ENCODE data around the gene APBA1.
"Not testable (repeated sequence)": the region's sequence is repeated elsewhere in the genome, so short reads cannot be mapped to it uniquely, and the experiment has no call there.

Gene APBA1

DNA sequence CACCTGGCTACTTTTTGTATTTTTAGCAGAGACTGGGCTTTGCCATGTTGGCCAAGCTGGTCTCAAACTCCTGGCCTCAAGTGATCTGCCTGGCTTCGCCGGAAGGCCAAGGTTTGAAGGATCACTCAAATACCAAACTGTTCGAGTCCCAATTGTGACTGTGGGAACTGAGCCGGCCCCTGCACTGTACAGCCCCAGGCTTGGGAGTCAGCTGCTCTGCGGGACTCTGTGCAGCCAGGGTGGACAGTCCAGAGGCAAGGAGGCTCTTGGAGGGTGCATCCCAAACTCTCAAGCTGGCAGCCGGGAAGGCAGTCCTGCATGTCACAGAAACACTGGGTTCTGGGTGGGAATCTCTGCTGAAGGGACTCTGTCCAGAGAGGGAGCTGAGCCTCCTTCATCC lies 238.2 kb downstream of the APBA1 start:
- no peak for DNase-seq

- no peak for DNase-seq
Measured at GRCh38 chr9:69433392-69433791, 238.8 kb downstream of the APBA1 start.

GRCh38 chr9:69432623-69433022 lies 239.5 kb downstream of the APBA1 start:
- no peak for DNase-seq

DNA sequence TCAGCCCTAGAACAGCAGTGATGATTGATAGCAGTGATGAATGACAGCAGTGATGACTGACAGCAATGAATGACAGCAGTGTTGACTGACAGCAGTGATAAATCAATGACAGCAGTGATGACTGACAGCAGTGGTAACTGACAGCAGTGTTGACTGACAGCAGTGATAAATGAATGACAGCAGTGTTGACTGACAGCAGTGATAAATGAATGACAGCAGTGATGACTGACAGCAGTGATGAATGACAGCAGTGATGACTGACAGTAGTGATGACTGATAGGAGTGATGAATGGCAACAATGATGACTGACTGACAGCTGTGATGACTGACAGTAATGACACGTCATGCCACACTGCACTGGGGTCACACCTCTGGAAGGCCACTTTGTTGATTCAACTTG lies 240.4 kb downstream of the APBA1 start:
- DNase-seq, result no peak

DNA sequence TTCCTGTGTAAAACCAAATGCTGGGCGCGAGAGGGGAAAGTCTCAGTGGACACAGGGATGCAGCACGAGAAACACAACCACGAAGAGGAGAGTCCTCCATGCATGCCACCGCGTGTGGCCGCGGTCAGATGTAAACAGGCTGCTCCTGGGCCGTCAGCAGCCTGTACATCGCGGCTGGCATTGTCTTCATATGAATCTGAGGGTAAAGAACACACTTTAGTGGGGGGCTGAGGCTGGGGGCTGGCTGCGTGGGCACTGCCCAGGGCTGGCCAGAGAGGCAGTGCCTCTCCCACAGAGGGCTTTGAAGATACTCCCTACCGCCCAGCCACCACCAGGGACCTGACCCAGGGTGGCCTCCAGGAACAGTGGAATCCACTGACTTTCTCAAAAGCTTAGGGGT lies 241.0 kb downstream of the APBA1 start:
- no peak for DNase-seq

DNA sequence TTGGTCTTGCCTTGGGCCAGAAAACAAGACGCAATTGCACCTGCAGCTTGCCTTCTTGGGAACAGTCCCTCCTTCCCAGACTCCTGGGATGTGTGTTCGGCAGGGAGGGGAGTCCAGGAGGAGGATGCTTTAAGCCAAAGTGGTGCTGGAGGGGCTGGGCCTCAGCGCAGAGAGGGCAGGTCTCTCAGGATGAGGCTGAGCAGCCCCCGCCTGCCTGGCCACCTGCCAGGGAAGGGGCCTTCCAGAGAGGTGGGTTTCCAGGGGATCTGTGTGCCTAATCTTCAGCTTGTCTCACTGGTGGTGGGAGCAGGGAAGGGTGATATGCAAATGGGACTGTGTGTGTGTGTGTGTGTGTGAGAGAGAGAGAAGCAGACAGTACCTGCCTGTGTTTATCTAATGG lies 242.0 kb downstream of the APBA1 start:
- no peak for DNase-seq

DNA sequence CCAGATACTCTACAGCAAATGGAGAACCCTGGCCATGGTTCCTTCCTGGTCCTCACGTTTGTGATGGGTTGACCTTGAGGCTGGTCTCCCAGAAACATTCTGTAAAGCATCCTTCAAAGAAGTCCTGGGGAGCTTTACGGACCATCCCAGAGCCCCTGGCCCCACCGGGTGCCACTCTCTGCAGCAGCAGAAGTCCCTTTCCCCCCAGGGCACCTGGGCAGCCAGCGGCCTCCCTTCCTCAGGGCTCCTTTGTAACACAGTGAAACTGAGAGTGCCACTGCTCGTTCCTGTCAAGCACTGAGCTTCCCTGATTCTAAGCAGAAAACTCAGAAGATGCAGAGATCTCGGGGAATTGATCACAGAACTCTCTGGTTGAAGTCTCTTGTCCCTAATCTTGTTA lies 242.9 kb downstream of the APBA1 start:
- no peak for DNase-seq

DNA sequence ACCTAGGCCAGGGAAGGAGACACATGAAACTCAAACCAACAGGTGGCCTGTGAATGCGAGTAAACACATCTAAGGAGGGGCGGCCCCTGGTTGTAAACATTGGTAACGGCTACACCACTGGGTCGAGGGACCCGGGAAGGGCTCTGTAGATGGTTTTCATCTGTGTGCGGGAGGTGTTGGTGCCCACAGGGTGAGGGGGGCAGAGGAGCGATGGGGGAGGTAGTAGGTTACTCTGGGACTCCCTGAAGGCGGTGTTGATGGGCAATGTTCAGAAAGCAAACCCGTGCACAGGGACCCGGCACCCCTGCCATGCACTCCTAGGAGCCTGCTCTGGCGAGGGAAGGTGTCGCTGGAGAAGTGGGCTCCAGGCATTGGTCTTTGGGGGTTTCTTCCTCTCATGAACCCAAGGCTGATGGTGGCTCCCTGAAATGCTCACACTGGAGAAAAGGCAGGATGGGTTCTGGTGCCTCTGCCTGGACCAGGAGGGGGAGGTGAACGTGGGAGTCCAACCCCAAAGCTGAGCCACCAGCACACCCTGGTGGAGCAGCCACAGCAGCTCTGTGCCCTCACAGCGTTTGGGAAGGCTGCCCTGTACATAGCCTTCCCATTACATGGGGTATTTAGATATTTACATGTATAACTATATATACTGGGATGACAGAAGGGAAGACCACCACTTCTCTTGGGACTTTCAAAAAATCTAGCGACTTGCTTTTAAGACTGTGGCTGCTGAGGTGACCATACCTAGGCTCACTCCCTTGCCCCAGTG lies 244.0 kb downstream of the APBA1 start:
- DNase-seq, result no peak

- DNase-seq, result no peak
Measured at GRCh38 chr9:69427286-69427685, 244.9 kb downstream of the APBA1 start.

DNA sequence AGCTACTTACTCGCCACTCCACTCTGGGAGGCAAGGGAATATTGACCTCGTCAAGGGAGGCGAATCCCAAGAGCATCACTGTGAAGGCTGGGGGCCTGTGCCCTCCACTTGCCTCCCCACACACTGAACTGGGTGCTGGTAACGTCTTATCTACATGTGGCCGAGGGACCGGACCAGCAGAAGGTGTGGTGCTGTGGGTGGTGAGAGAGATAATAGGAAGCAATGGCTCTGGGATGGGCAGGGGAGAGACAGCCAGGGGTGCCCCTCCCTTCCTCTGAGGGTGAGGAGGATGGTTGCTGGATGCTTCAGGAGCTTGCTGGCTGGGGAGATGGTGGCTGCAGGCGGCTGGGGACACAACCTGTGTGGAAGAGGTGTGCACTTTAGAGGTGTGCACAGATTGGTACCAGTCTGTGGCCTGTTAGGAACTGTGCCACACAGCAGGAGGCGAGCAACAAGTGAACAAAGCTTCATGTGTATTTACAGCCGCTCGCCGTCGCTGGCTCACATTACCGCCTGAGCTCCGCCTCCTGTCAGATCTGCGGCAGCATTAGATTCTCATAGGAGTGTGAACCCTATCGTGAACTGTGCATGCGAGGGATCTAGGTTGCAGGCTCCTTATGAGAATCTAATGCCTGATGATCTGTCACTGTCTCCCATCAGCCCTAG lies 246.9 kb downstream of the APBA1 start:
- no peak for DNase-seq

GRCh38 chr9:69421908-69422801 lies 250.0 kb downstream of the APBA1 start:
- peak; percentile 67 for DNase-seq

DNA sequence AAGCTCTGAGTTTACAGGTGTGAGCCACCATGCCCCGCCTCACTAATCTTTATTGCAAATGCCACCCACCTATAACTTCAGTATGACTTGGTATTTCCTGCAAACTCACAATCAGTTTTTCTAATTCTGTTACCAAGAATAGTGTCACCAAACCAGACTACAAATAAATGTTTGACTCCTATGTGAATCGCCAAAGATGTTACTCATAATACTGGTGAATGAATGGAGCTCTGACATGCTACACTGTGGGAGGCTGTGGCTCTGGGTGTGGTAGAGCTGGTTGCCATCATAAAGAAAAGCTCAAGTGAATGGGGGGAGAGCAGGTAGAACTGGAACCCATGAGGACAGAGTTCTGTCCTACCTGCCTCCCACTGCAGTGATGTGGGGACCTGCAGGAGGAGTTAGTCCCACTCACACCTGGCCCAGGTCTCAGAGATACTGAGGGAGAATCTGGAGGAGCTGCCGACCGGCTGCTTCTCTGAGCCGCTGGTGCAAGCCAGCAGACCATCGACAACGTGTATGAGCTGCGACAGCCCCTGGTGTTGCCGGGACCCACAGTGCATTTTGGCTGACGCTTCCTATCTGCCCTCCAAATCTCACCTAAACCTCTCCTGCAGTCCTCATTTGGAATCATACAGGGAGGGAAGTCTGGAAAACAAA lies 251.4 kb downstream of the APBA1 start:
- no peak for DNase-seq

DNA sequence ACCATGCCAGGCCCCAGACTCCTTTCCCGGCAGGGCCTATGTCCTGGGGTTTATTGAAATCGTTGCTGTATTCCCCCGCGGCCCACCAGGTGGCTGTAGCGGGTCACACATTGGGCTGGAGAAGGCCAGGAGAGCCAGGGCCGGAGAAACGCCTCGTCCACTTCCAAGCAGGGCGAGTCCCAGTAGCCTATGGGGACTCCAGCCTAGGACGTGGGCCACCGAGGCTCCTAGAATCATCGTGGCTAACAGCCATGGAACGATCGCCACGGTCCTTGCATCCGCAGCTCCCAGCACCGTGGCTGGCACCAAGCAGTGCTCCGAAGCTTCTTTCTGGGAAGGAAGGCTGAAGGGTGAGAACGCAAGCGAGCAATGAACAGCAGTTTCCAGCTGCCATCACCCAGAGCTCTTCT lies 259.4 kb downstream of the APBA1 start:
- peak; percentile 33 for DNase-seq

- no peak for DNase-seq
Measured at GRCh38 chr9:69411931-69412740, 260.0 kb downstream of the APBA1 start.

GRCh38 chr9:69411246-69411645 lies 260.9 kb downstream of the APBA1 start:
- DNase-seq, result no peak

DNA sequence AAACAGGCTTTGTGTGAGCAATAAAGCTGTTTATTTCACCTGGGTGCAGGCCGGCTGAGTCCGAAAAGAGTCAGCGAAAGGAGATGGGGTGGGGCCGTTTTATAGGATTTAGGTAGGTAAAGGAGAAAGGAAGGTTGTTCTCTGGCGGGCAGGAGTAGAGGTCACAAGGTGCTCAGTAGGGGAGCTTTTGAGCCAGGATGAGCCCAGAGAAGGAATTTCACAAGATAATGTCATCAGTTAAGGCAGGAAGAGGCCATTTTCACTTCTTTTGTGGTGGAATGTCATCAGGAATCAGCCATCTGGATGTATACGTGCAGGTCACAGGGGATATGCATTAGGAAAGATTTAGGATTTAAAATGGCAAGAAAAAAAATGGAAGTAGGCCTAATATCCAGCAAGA lies 262.2 kb downstream of the APBA1 start:
- DNase-seq, result not testable (repeated sequence)

DNA sequence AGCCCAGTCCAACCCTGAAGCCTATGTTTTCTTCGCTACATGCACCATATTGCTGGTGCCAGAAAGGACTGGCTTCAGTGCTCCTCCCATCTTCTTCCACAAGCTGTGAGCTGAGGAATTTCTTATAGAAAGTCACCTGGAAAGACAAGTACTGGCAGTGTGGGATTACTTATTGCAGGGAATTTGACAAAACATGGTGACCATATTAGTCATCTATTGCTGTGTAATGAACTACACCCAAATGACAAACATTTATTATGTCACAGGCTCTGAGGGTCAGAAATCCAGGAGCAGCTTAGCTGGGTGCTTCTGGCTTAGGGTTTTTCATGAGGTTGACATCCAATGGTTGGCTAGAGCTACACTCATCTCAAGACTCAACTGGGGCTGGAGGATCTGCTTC lies 271.7 kb downstream of the APBA1 start:
- DNase-seq, result no peak

DNA sequence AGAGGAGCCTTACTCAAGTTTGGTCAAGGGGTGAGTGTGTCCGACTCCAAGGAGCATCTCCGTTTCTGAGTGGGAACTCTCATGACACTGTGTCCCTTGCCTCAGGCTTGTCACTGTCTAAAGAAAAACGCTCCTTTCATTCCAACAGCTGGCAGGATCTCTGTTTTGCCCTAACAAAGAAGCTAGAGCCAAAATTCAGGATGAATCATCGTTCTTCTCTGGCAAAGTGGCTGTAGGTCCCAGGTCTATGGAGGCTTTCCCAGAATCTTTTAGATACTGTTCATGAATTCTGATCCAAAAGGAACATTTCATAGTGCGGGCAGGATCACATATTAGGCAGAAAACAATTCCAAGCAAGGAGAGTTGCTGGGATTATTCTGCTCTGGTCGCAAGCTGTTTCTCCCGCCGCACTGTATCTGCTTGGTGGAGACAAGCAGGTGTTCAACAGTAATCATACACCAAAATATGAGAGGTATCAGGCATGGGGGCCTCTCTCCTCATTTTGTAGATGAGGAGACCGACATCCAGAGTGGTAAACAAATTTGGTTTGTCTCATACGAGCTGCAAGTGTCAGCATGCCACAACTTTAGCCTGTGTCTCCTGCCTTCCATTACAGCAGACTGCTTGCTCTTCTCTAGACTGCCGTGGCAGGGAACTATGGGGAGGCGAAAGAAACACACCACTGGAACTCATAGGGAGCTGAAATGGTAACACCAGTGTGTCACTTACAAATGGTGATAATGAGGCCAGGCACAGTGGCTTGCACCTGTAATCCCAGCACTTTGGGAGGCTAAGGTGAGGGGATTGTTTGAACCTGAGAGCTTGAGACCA lies 274.6 kb downstream of the APBA1 start:
- DNase-seq, result no peak

GRCh38 chr9:69396759-69397158 lies 275.4 kb downstream of the APBA1 start:
- DNase-seq, result no peak

DNA sequence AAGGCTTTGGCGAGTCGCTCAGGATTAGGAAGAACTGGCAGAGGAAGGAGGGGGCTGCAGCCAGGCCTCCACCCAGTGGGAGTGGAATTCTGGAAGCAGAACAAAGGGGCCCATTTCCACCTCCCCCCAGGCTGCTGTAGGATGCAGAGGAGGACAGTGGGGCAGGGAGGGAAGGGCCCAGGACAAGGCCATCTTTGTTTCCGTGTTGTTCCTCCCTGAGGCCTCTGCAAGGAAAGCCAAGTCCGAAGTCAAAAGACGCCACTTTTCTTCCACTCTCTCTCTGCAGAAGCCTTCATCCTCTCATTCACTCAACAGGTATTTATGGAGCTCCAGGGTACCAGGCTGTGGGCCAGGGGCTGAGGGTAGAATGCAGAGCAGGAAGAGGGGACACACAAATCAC lies 276.5 kb downstream of the APBA1 start:
- DNase-seq, result no peak

- DNase-seq, result no peak
Measured at GRCh38 chr9:69393425-69393824, 278.7 kb downstream of the APBA1 start.

Data from NCI-H1092 treated with DMSO at 0.1 percent for 48 hours (cell line).